Measurements from ENCODE around the gene SNRNP40. TPM values are rescaled to one million over a fixed set of nuclear protein-coding genes. Genes with fewer than 3 reads are reported as not detected.

SNRNP40 gene
- total and polyA plus RNA-seq, 2 donors (not counting 3 experiments of a cell fraction or from before 2014, with no cell fraction given), result 66.3 to 78.1 TPM

DNA sequence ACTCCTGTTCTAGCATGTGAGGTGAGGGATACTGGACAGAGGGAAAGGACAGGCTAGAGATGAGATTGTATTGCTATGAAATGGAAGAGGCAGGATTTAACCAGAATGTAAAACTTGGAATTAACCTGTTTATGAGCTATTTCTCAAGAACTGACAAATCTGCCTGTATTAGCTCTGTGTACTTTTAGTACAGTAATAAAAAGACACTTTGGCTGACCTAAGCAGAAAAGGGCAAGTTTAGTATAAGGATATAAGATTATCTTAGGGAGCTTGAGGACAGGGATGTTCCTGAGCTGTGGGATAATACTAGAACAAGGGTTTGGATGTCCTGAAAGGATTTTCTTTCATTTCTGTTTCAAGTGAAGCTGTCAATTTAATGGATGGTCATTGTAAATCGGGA, 11.4 kb upstream of the SNRNP40 start:
- H3K27ac ChIP-seq (ENCODE audit: insufficient read depth, low read depth, low read length), result no peak overlapping the region
- H3K9me1 ChIP-seq (replicated peaks; ENCODE audit: control insufficient read depth, extremely low read depth, insufficient read depth, low read length), result no peaks in the 10 kb centered on the region
- H3K36me3 ChIP-seq (ENCODE audit: control insufficient read depth in 2 of 2, extremely low read depth in 1 of 2, insufficient read depth in 2 of 2, low read length in 2 of 2), result peaks cover 5 to 9% of the 10 kb centered on the region in 2 experiments
- H3K9ac ChIP-seq (replicated peaks; ENCODE audit: extremely low read depth, insufficient read depth, low read length), result no peak overlapping the region
- dilution Hi-C loops (cut with MboI; ENCODE audit: extremely low pct_ligation_motif_present, low sequenced_read_pairs), result no loop called here
- H2AFZ ChIP-seq (ENCODE audit: low read depth, low read length), result no peak overlapping the region
- H3K4me3 ChIP-seq (replicated peaks in 1 of 3; ENCODE audit: insufficient read depth in 1 of 3, low read depth in 1 of 3, low read length in 3 of 3), result no peak overlapping the region
- CTCF ChIA-PET, result interaction anchor here (1.0 to 1.1 kb wide), 2 partner anchors 11 to 31 kb away, joined by 3 to 4 read pairs; partner anchors contain the start of genes SNRNP40 and ZCCHC17
- H3K4me2 ChIP-seq (ENCODE audit: insufficient read depth, low read length), result no peak overlapping the region
- TF ChIP-seq CTCF (IDR thresholded peaks at IDR 0.05; ENCODE audit: extremely low read depth in 1 of 2, insufficient read depth in 1 of 2, low read depth in 1 of 2, low read length in 2 of 2) (no peak), MAX (IDR thresholded peaks at IDR 0.05; ENCODE audit: insufficient read depth, insufficient read length) (no peak), FOS (IDR thresholded peaks at IDR 0.05; ENCODE audit: borderline replicate concordance, insufficient read depth, low read length) (no peak), EZH2 (IDR thresholded peaks at IDR 0.05; ENCODE audit: borderline replicate concordance, low read depth, low read length, severe bottlenecking) (no peak), MYC (IDR thresholded peaks at IDR 0.05; ENCODE audit: low read depth, low read length) (no peak), JUN (IDR thresholded peaks at IDR 0.05; ENCODE audit: borderline replicate concordance, insufficient read depth, insufficient read length, low read depth) (no peak), POLR2A (IDR thresholded peaks at IDR 0.05; ENCODE audit: low read depth, low read length) (no peak), GATA2 (IDR thresholded peaks at IDR 0.05; ENCODE audit: insufficient read depth, insufficient read length, low read depth, low read length) (no peak), POLR2AphosphoS5 (IDR thresholded peaks at IDR 0.05; ENCODE audit: insufficient read depth, low read depth, low read length) (no peak)
- H3K4me1 ChIP-seq (ENCODE audit: control insufficient read depth, extremely low read depth, insufficient read depth, low read length), result peaks cover 4% of the 10 kb centered on the region
- H4K20me1 ChIP-seq (replicated peaks; ENCODE audit: control insufficient read depth, extremely low read depth, insufficient read depth, low read length), result no peaks in the 10 kb centered on the region
- FAIRE-seq (no peak), DNase-seq (ENCODE audit: low read depth, low spot score) (no peak)
- POLR2A ChIA-PET, result no interaction called here
- no peaks in the 10 kb centered on the region for H3K9me3 ChIP-seq (replicated peaks; ENCODE audit: control insufficient read depth, insufficient read depth, low read length)
- H3K27me3 ChIP-seq (ENCODE audit: control insufficient read depth in 2 of 2, insufficient read depth in 2 of 2, low read length in 2 of 2), result no peaks in the 10 kb centered on the region
- BruUV-seq (replicated peaks), result no TSS peak
- intact Hi-C loops (cut with micrococcal nuclease), result no loop called here
- H3K79me2 ChIP-seq (ENCODE audit: control insufficient read depth, insufficient read depth, low read length), result peaks cover 18% of the 10 kb centered on the region
